Osteoblast (primary cell): ENCODE results near the gene KRT33A. TPM values are rescaled to one million over a fixed set of nuclear protein-coding genes. Genes with fewer than 3 reads are reported as not detected.

ENCODE experiments used
- DNase-seq: peaks from one replicate; pipeline ENCODE4 v3.0.0; 2011; ENCODE audit warnings: low spot score, mixed read lengths; ENCODE audit not compliant: insufficient read length; ENCODE audit errors: missing footprints
- H2AFZ ChIP-seq: 2 replicates; pipeline ENCODE4 v1.6.0; 2011; ENCODE audit warnings: mild to moderate bottlenecking, low read length
- H3K27ac ChIP-seq: 2 replicates; pipeline ENCODE4 v1.5.1; 2011; ENCODE audit warnings: mild to moderate bottlenecking, low read depth, low read length, moderate library complexity
- H3K27me3 ChIP-seq: 2 replicates; pipeline ENCODE4 v1.6.0; 2012; ENCODE audit warnings: mild to moderate bottlenecking, control low read depth, inconsistent platforms, low read length, moderate library complexity; ENCODE audit not compliant: insufficient read depth
- H3K36me3 ChIP-seq: 2 replicates; pipeline ENCODE4 v1.5.1; 2011; ENCODE audit warnings: mild to moderate bottlenecking, low read length, control low read depth, moderate library complexity; ENCODE audit not compliant: insufficient read depth
- H3K4me1 ChIP-seq: 2 replicates; pipeline ENCODE4 v1.5.1; 2011; ENCODE audit warnings: mild to moderate bottlenecking, low read length, control low read depth, moderate library complexity; ENCODE audit not compliant: insufficient read depth
- H3K4me2 ChIP-seq: 2 replicates; pipeline ENCODE4 v1.6.0; 2011; ENCODE audit warnings: mild to moderate bottlenecking, low read length; ENCODE audit not compliant: insufficient read depth
- H3K4me3 ChIP-seq: fragments of 200-600 bp; sonication (generic); 3 replicates; pipeline ENCODE4 v1.5.1; 2012; ENCODE audit warnings: mild to moderate bottlenecking, low read length, inconsistent platforms; ENCODE audit not compliant: insufficient read depth
- H3K79me2 ChIP-seq: 2 replicates; pipeline ENCODE4 v1.6.0; 2012; ENCODE audit warnings: mild to moderate bottlenecking, low read length, control low read depth, inconsistent platforms; ENCODE audit not compliant: insufficient read depth
- H3K9me3 ChIP-seq: 2 replicates; pipeline ENCODE4 v1.5.1; 2011; ENCODE audit warnings: low read depth, low read length, control low read depth
- H4K20me1 ChIP-seq: 2 replicates; pipeline ENCODE4 v1.6.0; 2012; ENCODE audit warnings: mild to moderate bottlenecking, low read length, control low read depth; ENCODE audit not compliant: insufficient read depth
- CTCF ChIP-seq: IDR thresholded peaks from 2 replicates; pipeline ENCODE4 v1.5.1; 2011; ENCODE audit warnings: mild to moderate bottlenecking, low read depth, low read length, moderate library complexity; ENCODE audit errors: extremely low read depth
- total RNA-seq: library from RNA; depleted of rRNA; stranded (reverse); fragments of >200 nt; gene quantifications from 2 replicates; pipeline ENCODE4 v1.2.3, GENCODE V29; 2012

The KRT33A gene
- total RNA-seq, 1 donor, result not detected

DNA sequence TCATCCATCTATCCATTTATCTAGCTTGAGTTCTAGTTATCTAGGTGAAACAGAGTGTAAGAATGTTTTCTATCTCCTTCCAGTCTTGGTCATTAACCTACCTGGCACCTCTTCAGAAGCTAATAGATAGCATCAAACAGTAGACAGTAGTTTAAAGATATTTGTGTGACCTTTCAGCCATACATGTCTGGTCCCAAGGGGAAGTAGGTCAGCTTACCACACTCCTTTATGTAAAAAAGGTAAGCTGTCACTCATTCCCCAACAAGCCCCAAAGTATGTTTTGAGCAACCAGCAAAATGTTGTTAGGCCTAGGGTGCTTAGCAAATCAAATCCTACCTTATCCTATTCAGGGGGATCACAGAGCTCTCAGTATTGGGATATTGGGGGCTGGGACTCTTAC is 15.4 kb upstream of the KRT33A start:
- Histone ChIP-seq H3K9me3 (no peaks in the 10 kb centered on the region), H4K20me1 (no peaks in the 10 kb centered on the region), H3K4me3 (no peak overlapping the region), H3K27me3 (no peaks in the 10 kb centered on the region), H3K36me3 (no peaks in the 10 kb centered on the region), H3K79me2 (no peaks in the 10 kb centered on the region), H3K4me2 (no peak overlapping the region), H3K27ac (no peak overlapping the region), H2AFZ (no peak overlapping the region), H3K4me1 (peaks cover 20% of the 10 kb centered on the region)
- TF ChIP-seq CTCF, result no peak
- DNase-seq, result no peak

DNA sequence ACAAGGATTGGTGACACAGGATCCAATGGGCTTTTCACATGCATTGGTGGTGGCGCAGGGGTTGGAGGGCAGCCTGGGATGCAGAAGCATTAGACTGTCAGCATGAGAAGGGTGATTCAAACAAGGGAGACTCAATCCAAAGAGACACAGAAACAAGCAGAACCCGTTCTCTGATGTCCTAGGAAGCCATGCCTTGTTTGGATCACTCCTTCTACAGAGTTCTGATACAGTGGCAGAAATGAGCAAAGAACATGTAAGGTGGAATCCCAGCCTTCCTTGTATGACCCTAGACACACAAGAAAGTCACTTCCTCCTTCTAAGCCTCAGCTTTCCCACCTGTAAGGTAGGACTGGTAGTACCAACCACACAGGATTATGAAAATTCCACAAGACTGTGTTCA is 13.3 kb upstream of the KRT33A start:
- TF ChIP-seq CTCF, result no peak
- Histone ChIP-seq H3K4me2 (no peak overlapping the region), H3K27ac (no peak overlapping the region), H3K27me3 (no peaks in the 10 kb centered on the region), H4K20me1 (no peaks in the 10 kb centered on the region), H3K4me1 (peaks cover 29% of the 10 kb centered on the region), H2AFZ (no peak overlapping the region), H3K79me2 (no peaks in the 10 kb centered on the region), H3K36me3 (no peaks in the 10 kb centered on the region), H3K9me3 (no peaks in the 10 kb centered on the region), H3K4me3 (no peak overlapping the region)
- DNase-seq, result no peak

GRCh38 chr17:41360296-41360995 is 9.8 kb upstream of the KRT33A start:
- Histone ChIP-seq H3K9me3 (no peaks in the 10 kb centered on the region), H3K27ac (peak overlapping the region; percentile 49), H3K36me3 (no peaks in the 10 kb centered on the region), H3K4me2 (no peak overlapping the region), H4K20me1 (no peaks in the 10 kb centered on the region), H3K27me3 (no peaks in the 10 kb centered on the region), H3K79me2 (no peaks in the 10 kb centered on the region), H3K4me3 (no peak overlapping the region), H3K4me1 (peaks cover 9% of the 10 kb centered on the region), H2AFZ (no peak overlapping the region)
- no peak for TF ChIP-seq CTCF
- no peak for DNase-seq

- no peak overlapping the region for H3K4me2 ChIP-seq
- no peaks in the 10 kb centered on the region for H3K9me3 ChIP-seq
- no peak for TF ChIP-seq CTCF
- H3K27me3 ChIP-seq, result no peaks in the 10 kb centered on the region
- H3K4me3 ChIP-seq, result no peak overlapping the region
- no peaks in the 10 kb centered on the region for H4K20me1 ChIP-seq
- no peak overlapping the region for H3K27ac ChIP-seq
- H2AFZ ChIP-seq, result no peak overlapping the region
- H3K79me2 ChIP-seq, result no peaks in the 10 kb centered on the region
- no peaks in the 10 kb centered on the region for H3K4me1 ChIP-seq
- H3K36me3 ChIP-seq, result no peaks in the 10 kb centered on the region
- DNase-seq, result no peak
Measured at GRCh38 chr17:41354536-41354935, 3.9 kb upstream of the KRT33A start.
